ENCODE data around the gene GHRHR.

The GHRHR gene

GRCh38 chr7:31023877-31024276 lies 60.1 kb downstream of the GHRHR start:
- H3K4me2 ChIP-seq (ENCODE audit: insufficient read depth, low read length) = no peak overlapping the region

GRCh38 chr7:31027161-31027965 lies 63.6 kb downstream of the GHRHR start:
- H4K20me1 ChIP-seq (ENCODE audit: insufficient read depth, low read length) = no peaks in the 10 kb centered on the region
- no peak for TF ChIP-seq EZH2 (IDR thresholded peaks at IDR 0.05; ENCODE audit: borderline replicate concordance, low read depth, low read length, severe bottlenecking)
- no peak for TF ChIP-seq CTCF (IDR thresholded peaks at IDR 0.05; ENCODE audit: borderline replicate concordance, extremely low read depth, low read length, poor library complexity, severe bottlenecking)
- no peaks in the 10 kb centered on the region for H3K79me2 ChIP-seq (ENCODE audit: insufficient read depth, low read length)
- peaks cover 7% of the 10 kb centered on the region; the same call in 1 of the 2 replicates for H3K4me1 ChIP-seq (ENCODE audit: insufficient read depth, low read length)
- H2AFZ ChIP-seq (ENCODE audit: low read depth, low read length) = no peak overlapping the region
- no peaks in the 10 kb centered on the region for H3K9me3 ChIP-seq (ENCODE audit: insufficient read depth, low read length, severe bottlenecking)
- no peaks in the 10 kb centered on the region for H3K36me3 ChIP-seq (ENCODE audit: insufficient read depth, low read length)
- peaks cover 11% of the 10 kb centered on the region for H3K27me3 ChIP-seq (ENCODE audit: insufficient read depth, low read length, poor library complexity)
- no peak overlapping the region for H3K4me3 ChIP-seq (ENCODE audit: low read depth in 1 of 2, low read length in 2 of 2)
- H3K9ac ChIP-seq (ENCODE audit: low read depth, low read length) = no peak overlapping the region
- DNase-seq (no peak), ATAC-seq (ENCODE audit: insufficient read depth, low read depth) (no peak)
- no peak overlapping the region for H3K27ac ChIP-seq (ENCODE audit: low read length)
- H3K4me2 ChIP-seq (ENCODE audit: insufficient read depth, low read length) = no peak overlapping the region

More at GRCh38 chr7:31023877-31024276, 60.1 kb downstream of the GHRHR start:
- Histone ChIP-seq H3K4me3 (ENCODE audit: low read depth in 1 of 2, low read length in 2 of 2) (no peak overlapping the region), H3K9me3 (ENCODE audit: insufficient read depth, low read length, severe bottlenecking) (no peaks in the 10 kb centered on the region), H3K79me2 (ENCODE audit: insufficient read depth, low read length) (no peaks in the 10 kb centered on the region), H3K36me3 (ENCODE audit: insufficient read depth, low read length) (no peaks in the 10 kb centered on the region), H3K27ac (ENCODE audit: low read length) (no peak overlapping the region), H4K20me1 (ENCODE audit: insufficient read depth, low read length) (no peaks in the 10 kb centered on the region; the same call in 1 of the 2 replicates), H3K4me1 (ENCODE audit: insufficient read depth, low read length) (peaks cover 7% of the 10 kb centered on the region; the same call in 1 of the 2 replicates), H3K9ac (ENCODE audit: low read depth, low read length) (no peak overlapping the region), H2AFZ (ENCODE audit: low read depth, low read length) (no peak overlapping the region), H3K27me3 (ENCODE audit: insufficient read depth, low read length, poor library complexity) (peaks cover 13% of the 10 kb centered on the region)
- peak; percentile 33 for DNase-seq
- ATAC-seq (ENCODE audit: insufficient read depth, low read depth) = peak; percentile 82
- TF ChIP-seq CTCF (IDR thresholded peaks at IDR 0.05; ENCODE audit: borderline replicate concordance, extremely low read depth, low read length, poor library complexity, severe bottlenecking) = no peak

GRCh38 chr7:31028006-31028405 lies 64.3 kb downstream of the GHRHR start:
- ATAC-seq (ENCODE audit: insufficient read depth, low read depth) = no peak
- no peak for TF ChIP-seq EZH2 (IDR thresholded peaks at IDR 0.05; ENCODE audit: borderline replicate concordance, low read depth, low read length, severe bottlenecking)
- TF ChIP-seq CTCF (IDR thresholded peaks at IDR 0.05; ENCODE audit: borderline replicate concordance, extremely low read depth, low read length, poor library complexity, severe bottlenecking) = no peak
- no peak overlapping the region for H3K4me2 ChIP-seq (ENCODE audit: insufficient read depth, low read length)
- no peaks in the 10 kb centered on the region for H3K36me3 ChIP-seq (ENCODE audit: insufficient read depth, low read length)
- no peak for DNase-seq
- H3K4me3 ChIP-seq (ENCODE audit: low read depth in 1 of 2, low read length in 2 of 2) = no peak overlapping the region
- no peak overlapping the region for H3K9ac ChIP-seq (ENCODE audit: low read depth, low read length)
- H3K27ac ChIP-seq (ENCODE audit: low read length) = no peak overlapping the region
- H3K4me1 ChIP-seq (ENCODE audit: insufficient read depth, low read length) = peaks cover 7% of the 10 kb centered on the region; the same call in 1 of the 2 replicates
- H2AFZ ChIP-seq (ENCODE audit: low read depth, low read length) = no peak overlapping the region
- no peaks in the 10 kb centered on the region for H3K9me3 ChIP-seq (ENCODE audit: insufficient read depth, low read length, severe bottlenecking)
- no peaks in the 10 kb centered on the region for H3K79me2 ChIP-seq (ENCODE audit: insufficient read depth, low read length)
- peaks cover 11% of the 10 kb centered on the region for H3K27me3 ChIP-seq (ENCODE audit: insufficient read depth, low read length, poor library complexity)
- no peaks in the 10 kb centered on the region for H4K20me1 ChIP-seq (ENCODE audit: insufficient read depth, low read length)
